ENCODE measurements around the gene INO80E. TPM values are rescaled to one million over a fixed set of nuclear protein-coding genes. Genes with fewer than 3 reads are reported as not detected.

The INO80E gene
- total and polyA plus RNA-seq, 2 donors (not counting 3 experiments of a cell fraction or from before 2014, with no cell fraction given), result 42.7 to 76.4 TPM

GRCh38 chr16:30009085-30009862 lies 13.2 kb downstream of the INO80E start:
- Histone ChIP-seq H2AFZ (ENCODE audit: low read depth, low read length) (no peak overlapping the region), H3K27ac (ENCODE audit: insufficient read depth, low read depth, low read length) (no peak overlapping the region), H3K9me3 (replicated peaks; ENCODE audit: control insufficient read depth, insufficient read depth, low read length) (no peaks in the 10 kb centered on the region), H3K36me3 (ENCODE audit: control insufficient read depth in 2 of 2, extremely low read depth in 1 of 2, insufficient read depth in 2 of 2, low read length in 2 of 2) (no peaks in the 10 kb centered on the region), H3K4me1 (ENCODE audit: control insufficient read depth, extremely low read depth, insufficient read depth, low read length) (peaks cover 2% of the 10 kb centered on the region), H4K20me1 (replicated peaks; ENCODE audit: control insufficient read depth, extremely low read depth, insufficient read depth, low read length) (no peaks in the 10 kb centered on the region), H3K4me3 (replicated peaks in 1 of 3; ENCODE audit: insufficient read depth in 1 of 3, low read depth in 1 of 3, low read length in 3 of 3) (no peak overlapping the region), H3K9ac (replicated peaks; ENCODE audit: extremely low read depth, insufficient read depth, low read length) (no peak overlapping the region), H3K9me1 (replicated peaks; ENCODE audit: control insufficient read depth, extremely low read depth, insufficient read depth, low read length) (no peaks in the 10 kb centered on the region), H3K79me2 (ENCODE audit: control insufficient read depth, insufficient read depth, low read length) (no peaks in the 10 kb centered on the region), H3K27me3 (ENCODE audit: control insufficient read depth in 2 of 2, insufficient read depth in 2 of 2, low read length in 2 of 2) (peaks cover 19 to 28% of the 10 kb centered on the region in 2 experiments), H3K4me2 (ENCODE audit: insufficient read depth, low read length) (no peak overlapping the region)
- intact Hi-C loops (cut with micrococcal nuclease) (no loop called here), dilution Hi-C loops (cut with MboI; ENCODE audit: extremely low pct_ligation_motif_present, low sequenced_read_pairs) (no loop called here)
- no peak for FAIRE-seq
- ChIA-PET POLR2A (no interaction called here), CTCF (interaction anchor here (0.8 kb wide), 1 partner anchor 161 kb away, joined by 4 read pairs; no protein-coding TSS in a partner anchor)
- no peak for TF ChIP-seq POLR2AphosphoS5 (IDR thresholded peaks at IDR 0.05; ENCODE audit: insufficient read depth, low read depth, low read length)
- no peak for TF ChIP-seq JUN (IDR thresholded peaks at IDR 0.05; ENCODE audit: borderline replicate concordance, insufficient read depth, insufficient read length, low read depth)
- TF ChIP-seq EZH2 (IDR thresholded peaks at IDR 0.05; ENCODE audit: borderline replicate concordance, low read depth, low read length, severe bottlenecking), result no peak
- no peak for TF ChIP-seq MAX (IDR thresholded peaks at IDR 0.05; ENCODE audit: insufficient read depth, insufficient read length)
- TF ChIP-seq, protein P1, sequence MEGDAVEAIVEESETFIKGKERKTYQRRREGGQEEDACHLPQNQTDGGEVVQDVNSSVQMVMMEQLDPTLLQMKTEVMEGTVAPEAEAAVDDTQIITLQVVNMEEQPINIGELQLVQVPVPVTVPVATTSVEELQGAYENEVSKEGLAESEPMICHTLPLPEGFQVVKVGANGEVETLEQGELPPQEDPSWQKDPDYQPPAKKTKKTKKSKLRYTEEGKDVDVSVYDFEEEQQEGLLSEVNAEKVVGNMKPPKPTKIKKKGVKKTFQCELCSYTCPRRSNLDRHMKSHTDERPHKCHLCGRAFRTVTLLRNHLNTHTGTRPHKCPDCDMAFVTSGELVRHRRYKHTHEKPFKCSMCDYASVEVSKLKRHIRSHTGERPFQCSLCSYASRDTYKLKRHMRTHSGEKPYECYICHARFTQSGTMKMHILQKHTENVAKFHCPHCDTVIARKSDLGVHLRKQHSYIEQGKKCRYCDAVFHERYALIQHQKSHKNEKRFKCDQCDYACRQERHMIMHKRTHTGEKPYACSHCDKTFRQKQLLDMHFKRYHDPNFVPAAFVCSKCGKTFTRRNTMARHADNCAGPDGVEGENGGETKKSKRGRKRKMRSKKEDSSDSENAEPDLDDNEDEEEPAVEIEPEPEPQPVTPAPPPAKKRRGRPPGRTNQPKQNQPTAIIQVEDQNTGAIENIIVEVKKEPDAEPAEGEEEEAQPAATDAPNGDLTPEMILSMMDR (IDR thresholded peaks at IDR 0.05; ENCODE audit: extremely low read depth in 1 of 2, insufficient read depth in 1 of 2, low read depth in 1 of 2, low read length in 2 of 2), result no peak
- no peak for TF ChIP-seq FOS (IDR thresholded peaks at IDR 0.05; ENCODE audit: borderline replicate concordance, insufficient read depth, low read length)
- TF ChIP-seq POLR2A (IDR thresholded peaks at IDR 0.05; ENCODE audit: low read depth, low read length), result no peak
- BruUV-seq (replicated peaks), result no TSS peak
- no peak for DNase-seq (ENCODE audit: low read depth, low spot score)

Data from endothelial cell of umbilical vein (primary cell).